ENCODE results near the gene SPOCK1.
"Not testable (repeated sequence)": the region's sequence is repeated elsewhere in the genome, so short reads cannot be mapped to it uniquely, and the experiment has no call there.

Gene SPOCK1

DNA sequence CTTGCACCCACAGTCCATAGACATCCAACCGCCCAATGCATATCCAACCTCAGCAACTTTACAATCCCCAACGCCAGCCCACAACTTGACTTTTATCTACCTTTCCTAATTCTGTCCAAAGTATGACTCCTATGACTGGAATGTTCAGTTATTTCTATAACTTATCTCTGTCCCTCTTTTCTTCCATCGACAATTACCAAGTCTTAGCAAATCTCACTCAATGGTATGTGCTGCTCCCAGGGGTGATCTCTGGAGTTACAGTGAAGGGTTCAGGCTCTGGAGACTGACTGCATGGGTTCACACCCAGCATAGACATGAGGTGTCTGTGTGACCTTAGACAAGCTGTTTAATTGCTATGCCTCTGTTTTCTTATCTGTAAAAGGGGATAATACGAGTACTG is 106.9 kb downstream of the SPOCK1 start:
- no peak for DNase-seq (ENCODE audit: low read depth)
- H3K4me3 ChIP-seq (ENCODE audit: control insufficient read depth, low read depth, low read length), result no peak overlapping the region
- TF ChIP-seq, protein P1, sequence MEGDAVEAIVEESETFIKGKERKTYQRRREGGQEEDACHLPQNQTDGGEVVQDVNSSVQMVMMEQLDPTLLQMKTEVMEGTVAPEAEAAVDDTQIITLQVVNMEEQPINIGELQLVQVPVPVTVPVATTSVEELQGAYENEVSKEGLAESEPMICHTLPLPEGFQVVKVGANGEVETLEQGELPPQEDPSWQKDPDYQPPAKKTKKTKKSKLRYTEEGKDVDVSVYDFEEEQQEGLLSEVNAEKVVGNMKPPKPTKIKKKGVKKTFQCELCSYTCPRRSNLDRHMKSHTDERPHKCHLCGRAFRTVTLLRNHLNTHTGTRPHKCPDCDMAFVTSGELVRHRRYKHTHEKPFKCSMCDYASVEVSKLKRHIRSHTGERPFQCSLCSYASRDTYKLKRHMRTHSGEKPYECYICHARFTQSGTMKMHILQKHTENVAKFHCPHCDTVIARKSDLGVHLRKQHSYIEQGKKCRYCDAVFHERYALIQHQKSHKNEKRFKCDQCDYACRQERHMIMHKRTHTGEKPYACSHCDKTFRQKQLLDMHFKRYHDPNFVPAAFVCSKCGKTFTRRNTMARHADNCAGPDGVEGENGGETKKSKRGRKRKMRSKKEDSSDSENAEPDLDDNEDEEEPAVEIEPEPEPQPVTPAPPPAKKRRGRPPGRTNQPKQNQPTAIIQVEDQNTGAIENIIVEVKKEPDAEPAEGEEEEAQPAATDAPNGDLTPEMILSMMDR (conservative IDR thresholded peaks at IDR 0.05; ENCODE audit: control insufficient read depth, insufficient read depth, low read depth, low read length), result no peak

- not testable (repeated sequence) for DNase-seq (ENCODE audit: low read depth); H3K4me3 ChIP-seq (ENCODE audit: control insufficient read depth, low read depth, low read length)
Observed at GRCh38 chr5:137391044-137391443, 108.1 kb downstream of the SPOCK1 start.

DNA sequence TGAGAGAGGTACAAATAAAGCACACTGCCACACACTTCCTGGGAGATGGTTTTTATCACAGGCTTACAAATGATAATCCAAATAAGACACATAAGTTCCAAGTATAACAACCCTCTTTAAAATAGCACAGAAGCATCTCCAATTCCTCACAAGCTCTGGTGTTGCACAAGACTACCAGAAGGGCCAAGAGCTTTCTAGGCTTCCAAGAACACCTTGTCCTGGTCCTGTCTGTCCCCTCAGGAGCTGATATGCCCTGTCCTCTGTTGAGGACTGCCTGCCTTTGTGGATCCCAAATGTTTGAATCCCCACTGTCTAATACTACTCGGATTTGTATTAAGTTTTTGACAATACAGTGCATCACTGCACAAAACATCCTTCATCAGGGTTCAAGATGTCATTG is 110.1 kb downstream of the SPOCK1 start:
- H3K4me3 ChIP-seq (ENCODE audit: control insufficient read depth, low read depth, low read length), result no peak overlapping the region
- TF ChIP-seq, protein P1 (conservative IDR thresholded peaks at IDR 0.05; ENCODE audit: control insufficient read depth, insufficient read depth, low read depth, low read length), result no peak
- DNase-seq (ENCODE audit: low read depth), result no peak

DNA sequence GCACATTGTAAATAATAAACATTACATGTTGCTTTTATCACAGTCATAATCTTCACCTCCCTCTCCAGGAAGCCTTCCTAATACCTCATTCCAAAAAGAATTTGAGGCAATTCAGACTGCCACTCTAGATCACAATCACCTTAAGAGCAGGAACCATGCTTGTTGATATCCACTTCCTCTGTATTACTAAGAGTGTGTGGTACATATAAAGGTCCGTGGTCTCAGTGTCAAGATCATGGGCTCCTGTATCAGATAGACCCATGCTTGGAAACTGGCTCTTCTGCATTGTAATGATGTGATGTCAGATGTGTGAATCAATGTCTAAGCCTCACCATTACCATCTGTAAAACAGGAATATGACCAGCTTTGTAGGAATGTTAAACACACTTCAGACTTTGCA is 114.1 kb downstream of the SPOCK1 start:
- no peak overlapping the region for H3K4me3 ChIP-seq (ENCODE audit: control insufficient read depth, low read depth, low read length)
- TF ChIP-seq, protein P1 (conservative IDR thresholded peaks at IDR 0.05; ENCODE audit: control insufficient read depth, insufficient read depth, low read depth, low read length), result no peak
- no peak for DNase-seq (ENCODE audit: low read depth)

GRCh38 chr5:137383909-137384308 is 115.2 kb downstream of the SPOCK1 start:
- H3K4me3 ChIP-seq (ENCODE audit: control insufficient read depth, low read depth, low read length), result no peak overlapping the region
- TF ChIP-seq, protein P1 (conservative IDR thresholded peaks at IDR 0.05; ENCODE audit: control insufficient read depth, insufficient read depth, low read depth, low read length), result no peak
- no peak for DNase-seq (ENCODE audit: low read depth)

DNA sequence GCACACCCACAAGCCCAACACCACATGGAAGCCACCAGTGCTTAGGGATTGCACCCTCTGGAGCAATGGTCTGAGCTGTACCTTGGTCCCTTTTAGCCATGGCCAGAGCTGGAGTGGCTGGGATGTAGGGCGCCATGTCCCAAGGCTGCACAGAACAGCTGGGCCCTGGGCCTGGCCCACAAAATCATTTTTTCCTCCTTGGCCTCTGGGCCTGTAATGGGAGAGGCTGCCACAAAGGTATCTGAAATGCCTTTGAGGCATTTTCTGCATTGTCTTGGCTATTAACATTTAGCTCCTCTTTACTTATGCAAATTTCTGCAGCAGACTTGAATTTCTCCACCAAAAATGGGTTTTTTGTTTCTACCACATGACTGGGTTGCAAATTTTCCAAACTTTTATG is 117.6 kb downstream of the SPOCK1 start:
- TF ChIP-seq, protein P1 (conservative IDR thresholded peaks at IDR 0.05; ENCODE audit: control insufficient read depth, insufficient read depth, low read depth, low read length), result no peak
- H3K4me3 ChIP-seq (ENCODE audit: control insufficient read depth, low read depth, low read length), result no peak overlapping the region
- no peak for DNase-seq (ENCODE audit: low read depth)

GRCh38 chr5:137379555-137380286 is 119.4 kb downstream of the SPOCK1 start:
- TF ChIP-seq, protein P1 (conservative IDR thresholded peaks at IDR 0.05; ENCODE audit: control insufficient read depth, insufficient read depth, low read depth, low read length), result no peak
- DNase-seq (ENCODE audit: low read depth), result no peak
- no peak overlapping the region for H3K4me3 ChIP-seq (ENCODE audit: control insufficient read depth, low read depth, low read length)

Data from fibroblast of mammary gland (primary cell).